ENCODE data around the gene ITGB1BP1.

ITGB1BP1 gene

GRCh38 chr2:9417725-9418124, 5.6 kb downstream of the ITGB1BP1 start:
- Histone ChIP-seq H3K27ac (no peak overlapping the region), H3K4me3 (ENCODE audit: low read depth, low read length) (no peak overlapping the region), H3K9me3 (ENCODE audit: severe bottlenecking) (no peaks in the 10 kb centered on the region), H3K27me3 (ENCODE audit: insufficient read depth, low read depth, severe bottlenecking) (no peaks in the 10 kb centered on the region), H3K36me3 (peaks cover 24% of the 10 kb centered on the region)
- TF ChIP-seq, protein P1, sequence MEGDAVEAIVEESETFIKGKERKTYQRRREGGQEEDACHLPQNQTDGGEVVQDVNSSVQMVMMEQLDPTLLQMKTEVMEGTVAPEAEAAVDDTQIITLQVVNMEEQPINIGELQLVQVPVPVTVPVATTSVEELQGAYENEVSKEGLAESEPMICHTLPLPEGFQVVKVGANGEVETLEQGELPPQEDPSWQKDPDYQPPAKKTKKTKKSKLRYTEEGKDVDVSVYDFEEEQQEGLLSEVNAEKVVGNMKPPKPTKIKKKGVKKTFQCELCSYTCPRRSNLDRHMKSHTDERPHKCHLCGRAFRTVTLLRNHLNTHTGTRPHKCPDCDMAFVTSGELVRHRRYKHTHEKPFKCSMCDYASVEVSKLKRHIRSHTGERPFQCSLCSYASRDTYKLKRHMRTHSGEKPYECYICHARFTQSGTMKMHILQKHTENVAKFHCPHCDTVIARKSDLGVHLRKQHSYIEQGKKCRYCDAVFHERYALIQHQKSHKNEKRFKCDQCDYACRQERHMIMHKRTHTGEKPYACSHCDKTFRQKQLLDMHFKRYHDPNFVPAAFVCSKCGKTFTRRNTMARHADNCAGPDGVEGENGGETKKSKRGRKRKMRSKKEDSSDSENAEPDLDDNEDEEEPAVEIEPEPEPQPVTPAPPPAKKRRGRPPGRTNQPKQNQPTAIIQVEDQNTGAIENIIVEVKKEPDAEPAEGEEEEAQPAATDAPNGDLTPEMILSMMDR (IDR thresholded peaks at IDR 0.05; ENCODE audit: low read depth, low read length), result no peak
- no peak for DNase-seq

- no peak for DNase-seq
- no peak overlapping the region for H3K4me3 ChIP-seq (ENCODE audit: low read depth, low read length)
- H3K9me3 ChIP-seq (ENCODE audit: severe bottlenecking), result no peaks in the 10 kb centered on the region
- TF ChIP-seq, protein P1 (IDR thresholded peaks at IDR 0.05; ENCODE audit: low read depth, low read length), result no peak
- H3K27me3 ChIP-seq (ENCODE audit: insufficient read depth, low read depth, severe bottlenecking), result no peaks in the 10 kb centered on the region
- no peak overlapping the region for H3K27ac ChIP-seq
- peaks cover 24% of the 10 kb centered on the region for H3K36me3 ChIP-seq
Measured at GRCh38 chr2:9416962-9417316, 6.4 kb downstream of the ITGB1BP1 start.

- TF ChIP-seq, protein P1 (IDR thresholded peaks at IDR 0.05; ENCODE audit: low read depth, low read length), result no peak
- Histone ChIP-seq H3K9me3 (ENCODE audit: severe bottlenecking) (no peaks in the 10 kb centered on the region), H3K27me3 (ENCODE audit: insufficient read depth, low read depth, severe bottlenecking) (no peaks in the 10 kb centered on the region), H3K36me3 (peaks cover 25% of the 10 kb centered on the region), H3K4me3 (ENCODE audit: low read depth, low read length) (no peak overlapping the region), H3K27ac (no peak overlapping the region)
- no peak for DNase-seq
Measured at GRCh38 chr2:9416267-9416961, 6.9 kb downstream of the ITGB1BP1 start.

DNA sequence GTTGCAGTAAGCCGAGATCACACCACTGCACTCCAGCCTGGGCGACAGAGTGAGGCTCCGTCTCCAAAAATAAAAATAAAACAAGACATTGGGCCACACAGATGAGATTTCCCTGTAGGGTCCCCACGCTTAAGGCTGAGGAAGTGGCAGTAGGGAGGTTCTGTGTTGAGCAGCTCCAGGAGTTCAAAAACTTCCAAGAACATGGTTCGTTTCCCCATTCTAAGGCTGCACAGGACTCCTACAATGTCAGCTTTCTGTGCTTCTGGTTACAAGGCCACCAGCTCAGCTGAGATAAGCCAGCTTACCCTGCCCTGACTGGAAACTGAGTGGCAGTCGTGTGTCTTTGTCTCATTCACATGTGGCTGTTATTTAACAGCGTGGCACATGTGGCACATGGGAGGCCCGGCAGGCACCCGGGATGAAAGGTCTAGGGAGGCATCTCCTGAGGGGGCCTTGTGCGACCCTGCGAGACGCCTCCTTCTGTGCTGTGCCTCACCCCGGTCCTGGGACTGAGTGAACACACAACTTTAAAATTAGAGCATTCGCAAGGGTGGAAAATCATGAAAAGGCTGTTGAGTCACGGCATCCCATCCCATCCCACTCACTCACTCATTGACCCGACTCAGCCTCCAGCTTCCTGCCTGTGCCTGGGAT, 7.7 kb downstream of the ITGB1BP1 start:
- Histone ChIP-seq H3K9me3 (ENCODE audit: severe bottlenecking) (no peaks in the 10 kb centered on the region), H3K27ac (no peak overlapping the region), H3K36me3 (peaks cover 31% of the 10 kb centered on the region), H3K4me3 (ENCODE audit: low read depth, low read length) (no peak overlapping the region), H3K27me3 (ENCODE audit: insufficient read depth, low read depth, severe bottlenecking) (no peaks in the 10 kb centered on the region)
- DNase-seq, result no peak
- TF ChIP-seq, protein P1 (IDR thresholded peaks at IDR 0.05; ENCODE audit: low read depth, low read length), result no peak

- Histone ChIP-seq H3K27me3 (ENCODE audit: insufficient read depth, low read depth, severe bottlenecking) (no peaks in the 10 kb centered on the region), H3K9me3 (ENCODE audit: severe bottlenecking) (no peaks in the 10 kb centered on the region), H3K36me3 (peaks cover 37% of the 10 kb centered on the region), H3K27ac (no peak overlapping the region), H3K4me3 (ENCODE audit: low read depth, low read length) (no peak overlapping the region)
- TF ChIP-seq, protein P1 (IDR thresholded peaks at IDR 0.05; ENCODE audit: low read depth, low read length), result no peak
- DNase-seq, result no peak
Measured at GRCh38 chr2:9412781-9413180, 10.5 kb downstream of the ITGB1BP1 start.

All from WERI-Rb-1 (cell line).